IPS-15b (cell line): ENCODE measurements around the gene HOXA4.

ENCODE experiments used
- H3K27me3 ChIP-seq: one replicate; pipeline ENCODE4 v1.6.1; 2013; ENCODE audit warnings: low read length; ENCODE audit not compliant: control insufficient read depth, insufficient read depth
- H3K36me3 ChIP-seq: one replicate; pipeline ENCODE4 v1.6.1; 2013; ENCODE audit warnings: low read length; ENCODE audit not compliant: control insufficient read depth, insufficient read depth
- H3K4me1 ChIP-seq: one replicate; pipeline ENCODE4 v1.6.1; 2013; ENCODE audit warnings: mild to moderate bottlenecking, low read length; ENCODE audit not compliant: control insufficient read depth, insufficient read depth
- H3K4me3 ChIP-seq: one replicate; pipeline ENCODE4 v1.5.1; 2013; ENCODE audit warnings: low read depth, low read length
- H3K9ac ChIP-seq: one replicate; pipeline ENCODE4 v1.6.1; 2013; ENCODE audit warnings: low read depth, mild to moderate bottlenecking, low read length
- H3K9me3 ChIP-seq: one replicate; pipeline ENCODE4 v1.6.1; 2013; ENCODE audit warnings: mild to moderate bottlenecking, low read length; ENCODE audit not compliant: control insufficient read depth, insufficient read depth

The HOXA4 gene

GRCh38 chr7:27154369-27154768 is 23.8 kb upstream of the HOXA4 start:
- Histone ChIP-seq H3K9ac (no peak overlapping the region), H3K36me3 (no peaks in the 10 kb centered on the region), H3K4me1 (no peaks in the 10 kb centered on the region), H3K4me3 (peak overlapping the region; percentile 11), H3K9me3 (no peaks in the 10 kb centered on the region), H3K27me3 (peaks cover 99% of the 10 kb centered on the region)

- H3K4me1 ChIP-seq, result no peaks in the 10 kb centered on the region
- no peaks in the 10 kb centered on the region for H3K36me3 ChIP-seq
- peaks cover 99% of the 10 kb centered on the region for H3K27me3 ChIP-seq
- no peak overlapping the region for H3K9ac ChIP-seq
- peak overlapping the region; percentile 5 for H3K4me3 ChIP-seq
- no peaks in the 10 kb centered on the region for H3K9me3 ChIP-seq
Observed at GRCh38 chr7:27153526-27153925, 23.0 kb upstream of the HOXA4 start.

- Histone ChIP-seq H3K36me3 (no peaks in the 10 kb centered on the region), H3K4me3 (peak overlapping the region; percentile 13), H3K9me3 (no peaks in the 10 kb centered on the region), H3K9ac (no peak overlapping the region), H3K4me1 (no peaks in the 10 kb centered on the region), H3K27me3 (peaks cover 99% of the 10 kb centered on the region)
Observed at GRCh38 chr7:27152816-27153442, 22.4 kb upstream of the HOXA4 start.

- Histone ChIP-seq H3K4me1 (no peaks in the 10 kb centered on the region), H3K9ac (no peak within 1 kb of the TSS), H3K36me3 (no peaks in the 10 kb centered on the region), H3K27me3 (peaks cover 99% of the 10 kb centered on the region), H3K4me3 (peak within 1 kb of the TSS; percentile 37), H3K9me3 (no peaks in the 10 kb centered on the region)
Observed at GRCh38 chr7:27151931-27152815, 21.6 kb upstream of the HOXA4 start, which contains the start of gene HOXA3. Gene HOXA3 (minus strand): TSS chr7:27152583. CDS start chr7:27110640, 41,943 bp downstream.

- Histone ChIP-seq H3K9me3 (no peaks in the 10 kb centered on the region), H3K36me3 (no peaks in the 10 kb centered on the region), H3K27me3 (peaks cover 99% of the 10 kb centered on the region), H3K4me1 (no peaks in the 10 kb centered on the region), H3K4me3 (peak overlapping the region; percentile 37), H3K9ac (no peak overlapping the region)
Observed at GRCh38 chr7:27151341-27151930, 20.9 kb upstream of the HOXA4 start.

GRCh38 chr7:27150568-27151340 is 20.2 kb upstream of the HOXA4 start:
- Histone ChIP-seq H3K9ac (no peak overlapping the region), H3K27me3 (peaks cover 99% of the 10 kb centered on the region), H3K4me1 (no peaks in the 10 kb centered on the region), H3K9me3 (no peaks in the 10 kb centered on the region), H3K4me3 (peak overlapping the region; percentile 37), H3K36me3 (no peaks in the 10 kb centered on the region)

- Histone ChIP-seq H3K4me3 (peak overlapping the region; percentile 24), H3K9ac (no peak overlapping the region), H3K27me3 (peaks cover 99% of the 10 kb centered on the region)
Observed at GRCh38 chr7:27149842-27150567, 19.4 kb upstream of the HOXA4 start.

GRCh38 chr7:27148756-27149641 is 18.4 kb upstream of the HOXA4 start:
- H3K27me3 ChIP-seq, result peaks cover 99% of the 10 kb centered on the region
- no peak overlapping the region for H3K9ac ChIP-seq
- no peak overlapping the region for H3K4me3 ChIP-seq

More at GRCh38 chr7:27149842-27150567, 19.4 kb upstream of the HOXA4 start:
- H3K4me1 ChIP-seq, result no peaks in the 10 kb centered on the region
- H3K36me3 ChIP-seq, result no peaks in the 10 kb centered on the region
- H3K9me3 ChIP-seq, result no peaks in the 10 kb centered on the region

GRCh38 chr7:27148031-27148755 is 17.6 kb upstream of the HOXA4 start:
- Histone ChIP-seq H3K27me3 (peaks cover 99% of the 10 kb centered on the region), H3K9ac (no peak overlapping the region), H3K4me1 (no peaks in the 10 kb centered on the region), H3K36me3 (no peaks in the 10 kb centered on the region), H3K4me3 (peak overlapping the region; percentile 2), H3K9me3 (no peaks in the 10 kb centered on the region)

More at GRCh38 chr7:27148756-27149641, 18.4 kb upstream of the HOXA4 start:
- Histone ChIP-seq H3K36me3 (no peaks in the 10 kb centered on the region), H3K4me1 (no peaks in the 10 kb centered on the region), H3K9me3 (no peaks in the 10 kb centered on the region)
